Activated CD8-positive, alpha-beta memory T cell treated with anti-CD3 and anti-CD28 coated beads, Interleukin-2, amount 10 ng/mL, durations not matched to agents 7 days and 5 days (primary cell): Measurements from ENCODE around the gene KRT24. TPM values are rescaled to one million over a fixed set of nuclear protein-coding genes. Genes with fewer than 3 reads are reported as not detected.
"Not testable (repeated sequence)": the region's sequence is repeated elsewhere in the genome, so short reads cannot be mapped to it uniquely, and the experiment has no call there.

Experiments
- ATAC-seq: fragments of 150-1000 bp; cut with Tn5 transposase; one replicate; pipeline ENCODE4 v1.10.0; 2021; ENCODE audit warnings: moderate library complexity
- CTCF ChIA-PET: fragments of 350-600 bp; sonication (Branson Sonifier 250); formaldehyde crosslinking; loops from one replicate; lab custom pipeline; 2021; ENCODE audit warnings: antibody characterized with exemption; lab: Charles Lee
- DNase-seq: peaks from one replicate; pipeline ENCODE4 v3.0.0-alpha.2; 2020
- H3K27ac Mint-ChIP-seq: one replicate; pipeline ENCODE4 v1.8.0; 2021; ENCODE audit warnings: mild to moderate bottlenecking, mixed read lengths
- H3K27me3 Mint-ChIP-seq: one replicate; pipeline ENCODE4 v1.8.0; 2021; ENCODE audit warnings: mixed read lengths
- H3K36me3 Mint-ChIP-seq: one replicate; pipeline ENCODE4 v1.8.0; 2021; ENCODE audit warnings: mild to moderate bottlenecking, mixed read lengths
- H3K4me1 Mint-ChIP-seq: one replicate; pipeline ENCODE4 v1.8.0; 2021; ENCODE audit warnings: mixed read lengths
- H3K4me3 Mint-ChIP-seq: one replicate; pipeline ENCODE4 v1.8.0; 2021; ENCODE audit warnings: mild to moderate bottlenecking, moderate library complexity, mixed read lengths
- H3K9me3 Mint-ChIP-seq: one replicate; pipeline ENCODE4 v1.8.0; 2022; ENCODE audit warnings: low read depth, mixed read lengths
- total RNA-seq, 2 experiments: library from RNA; stranded (reverse); gene quantifications; one replicate each; pipeline ENCODE4 v1.2.3, GENCODE V29; 2021

Gene KRT24
- total RNA-seq, result not detected

- no peak within 1 kb of the TSS for H3K27ac Mint-ChIP-seq
- CTCF ChIA-PET, result interaction anchor here (0.6 to 1.1 kb wide), 2 partner anchors 940 to 945 kb away, joined by 3 read pairs; no protein-coding TSS in a partner anchor
- H3K4me3 Mint-ChIP-seq, result no peak within 1 kb of the TSS
- H3K4me1 Mint-ChIP-seq, result no peaks in the 10 kb centered on the region
- ATAC-seq, result no peak
- no peaks in the 10 kb centered on the region for H3K36me3 Mint-ChIP-seq
- H3K27me3 Mint-ChIP-seq, result peaks cover 48% of the 10 kb centered on the region
- no peaks in the 10 kb centered on the region for H3K9me3 Mint-ChIP-seq
- no peak for DNase-seq
These were observed at the start of gene KRT24 for GRCh38 chr17:40703652-40704051. TSS of gene KRT24 (minus strand) at chr17:40703752. CDS start at chr17:40703693, 59 bp downstream.

GRCh38 chr17:40751065-40751464 is 47.5 kb upstream of the KRT24 start:
- Mint-ChIP-seq H3K27ac (no peak overlapping the region), H3K36me3 (no peaks in the 10 kb centered on the region), H3K4me3 (no peak overlapping the region), H3K27me3 (peaks cover 50% of the 10 kb centered on the region), H3K9me3 (no peaks in the 10 kb centered on the region), H3K4me1 (no peaks in the 10 kb centered on the region)
- no peak for DNase-seq
- CTCF ChIA-PET, result no interaction called here
- no peak for ATAC-seq

DNA sequence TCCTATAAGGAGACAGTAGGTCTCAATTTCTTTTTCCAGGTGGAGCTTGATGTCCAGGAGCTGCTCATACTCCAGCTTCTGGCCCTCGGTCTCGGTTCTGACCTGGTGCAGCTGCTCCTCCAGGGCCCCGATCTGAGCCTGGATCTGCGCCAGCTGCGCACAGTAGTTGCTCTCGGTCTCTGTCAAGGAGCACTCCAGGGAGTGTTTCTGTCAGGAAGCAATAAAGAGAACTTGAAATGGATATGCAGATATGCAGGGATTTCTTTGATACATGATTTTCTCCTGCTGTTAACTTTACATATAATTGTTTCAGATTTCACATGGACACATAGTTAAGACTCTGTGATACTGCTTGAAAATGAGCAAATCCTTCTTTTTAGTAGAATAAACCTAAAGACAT is 46.8 kb upstream of the KRT24 start:
- CTCF ChIA-PET, result no interaction called here
- H3K4me3 Mint-ChIP-seq, result no peak overlapping the region
- H3K36me3 Mint-ChIP-seq, result no peaks in the 10 kb centered on the region
- DNase-seq (no peak), ATAC-seq (no peak)
- H3K9me3 Mint-ChIP-seq, result no peaks in the 10 kb centered on the region
- no peaks in the 10 kb centered on the region for H3K4me1 Mint-ChIP-seq
- peaks cover 49% of the 10 kb centered on the region for H3K27me3 Mint-ChIP-seq
- no peak overlapping the region for H3K27ac Mint-ChIP-seq

GRCh38 chr17:40748666-40749065 is 45.1 kb upstream of the KRT24 start:
- H3K9me3 Mint-ChIP-seq, CTCF ChIA-PET, H3K4me3 Mint-ChIP-seq, H3K27ac Mint-ChIP-seq, H3K4me1 Mint-ChIP-seq, DNase-seq, H3K36me3 Mint-ChIP-seq, ATAC-seq: not testable (repeated sequence)
- H3K27me3 Mint-ChIP-seq, result peaks cover 57% of the 10 kb centered on the region

DNA sequence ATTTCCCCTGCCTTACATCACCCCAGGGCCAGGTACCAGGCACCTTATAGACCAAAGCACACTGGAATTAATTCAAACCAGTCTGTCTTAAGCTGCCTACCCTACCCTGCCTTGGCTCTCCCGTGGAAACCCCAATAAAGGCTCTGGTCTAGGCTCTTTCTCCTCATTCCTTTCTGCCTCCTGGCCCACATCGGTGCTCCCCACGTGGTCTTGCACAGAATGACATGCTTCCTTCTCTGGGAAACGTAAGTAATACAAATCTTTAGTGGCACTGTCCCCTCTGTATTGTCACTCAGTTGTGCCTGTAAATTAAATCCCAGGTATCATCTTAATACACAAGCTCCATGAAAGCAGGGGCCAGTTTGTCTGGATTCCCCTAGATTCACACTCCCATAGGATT is 35.0 kb upstream of the KRT24 start:
- no peaks in the 10 kb centered on the region for H3K4me1 Mint-ChIP-seq
- CTCF ChIA-PET, result no interaction called here
- ATAC-seq (no peak), DNase-seq (no peak)
- H3K36me3 Mint-ChIP-seq, result peaks cover 2% of the 10 kb centered on the region
- H3K4me3 Mint-ChIP-seq, result no peak overlapping the region
- H3K27me3 Mint-ChIP-seq, result peaks cover 51% of the 10 kb centered on the region
- H3K27ac Mint-ChIP-seq, result no peak overlapping the region
- H3K9me3 Mint-ChIP-seq, result peaks cover 3% of the 10 kb centered on the region

DNA sequence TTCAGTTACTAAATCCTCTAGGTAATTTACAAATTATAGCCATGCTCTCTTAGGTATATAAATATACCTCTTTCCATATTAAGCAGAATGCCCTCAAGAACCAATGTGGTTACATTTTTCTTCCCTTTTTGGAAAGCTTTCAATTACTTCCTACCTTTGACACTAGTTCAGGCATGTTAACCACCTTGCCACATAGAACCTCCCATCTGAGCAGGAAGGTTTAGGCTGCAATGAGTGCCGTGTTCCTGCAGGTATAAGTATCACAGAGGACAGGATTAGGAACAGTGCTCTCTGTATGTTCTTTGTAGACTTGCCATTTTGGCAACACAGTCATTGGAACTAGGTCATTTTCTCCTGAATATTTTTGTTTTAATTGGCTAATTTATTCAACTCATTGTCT is 31.5 kb upstream of the KRT24 start:
- no peak overlapping the region for H3K27ac Mint-ChIP-seq
- CTCF ChIA-PET, result no interaction called here

GRCh38 chr17:40734018-40734417 is 30.5 kb upstream of the KRT24 start:
- CTCF ChIA-PET, result no interaction called here
- Mint-ChIP-seq H3K4me3 (no peak overlapping the region), H3K36me3 (no peaks in the 10 kb centered on the region), H3K27me3 (peaks cover 40% of the 10 kb centered on the region), H3K27ac (no peak overlapping the region), H3K9me3 (no peaks in the 10 kb centered on the region), H3K4me1 (no peaks in the 10 kb centered on the region)
- DNase-seq, result no peak
- ATAC-seq, result no peak

More for the DNA sequence above, 31.5 kb upstream of the KRT24 start:
- no peak overlapping the region for H3K4me3 Mint-ChIP-seq
- H3K9me3 Mint-ChIP-seq, result no peaks in the 10 kb centered on the region
- H3K36me3 Mint-ChIP-seq, result no peaks in the 10 kb centered on the region
- ATAC-seq (no peak), DNase-seq (no peak)
- peaks cover 44% of the 10 kb centered on the region for H3K27me3 Mint-ChIP-seq
- H3K4me1 Mint-ChIP-seq, result no peaks in the 10 kb centered on the region

DNA sequence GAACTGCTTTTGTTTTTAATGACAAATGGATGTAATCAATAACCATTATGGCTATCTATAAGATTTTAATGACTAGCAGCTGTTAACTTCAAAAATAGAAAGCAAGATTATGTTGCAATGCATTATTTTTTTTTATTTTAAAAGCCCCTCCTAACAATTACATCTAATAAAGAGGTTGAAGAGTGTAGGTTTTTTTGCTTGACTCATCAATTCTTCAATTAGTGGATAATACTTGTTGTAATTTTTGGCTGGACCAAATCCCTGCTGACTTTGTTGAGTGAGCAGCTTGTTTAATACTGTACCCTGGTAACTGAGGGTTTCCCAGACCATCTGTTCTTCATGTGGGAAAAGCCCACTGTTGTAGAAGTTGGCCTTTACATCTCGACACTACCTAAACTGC is 27.4 kb upstream of the KRT24 start:
- Mint-ChIP-seq H3K27me3 (peaks cover 35% of the 10 kb centered on the region), H3K9me3 (no peaks in the 10 kb centered on the region), H3K4me3 (no peak overlapping the region), H3K27ac (no peak overlapping the region), H3K4me1 (no peaks in the 10 kb centered on the region), H3K36me3 (no peaks in the 10 kb centered on the region)
- DNase-seq (no peak), ATAC-seq (no peak)
- CTCF ChIA-PET, result interaction anchor here (0.7 kb wide), 1 partner anchor 40 kb away, joined by 3 read pairs; no protein-coding TSS in a partner anchor

GRCh38 chr17:40727447-40728231 is 24.1 kb upstream of the KRT24 start:
- ATAC-seq (no peak), DNase-seq (no peak)
- Mint-ChIP-seq H3K9me3 (no peaks in the 10 kb centered on the region), H3K4me3 (no peak overlapping the region), H3K27ac (no peak overlapping the region), H3K4me1 (no peaks in the 10 kb centered on the region), H3K27me3 (peaks cover 44% of the 10 kb centered on the region), H3K36me3 (no peaks in the 10 kb centered on the region)
- CTCF ChIA-PET, result no interaction called here

DNA sequence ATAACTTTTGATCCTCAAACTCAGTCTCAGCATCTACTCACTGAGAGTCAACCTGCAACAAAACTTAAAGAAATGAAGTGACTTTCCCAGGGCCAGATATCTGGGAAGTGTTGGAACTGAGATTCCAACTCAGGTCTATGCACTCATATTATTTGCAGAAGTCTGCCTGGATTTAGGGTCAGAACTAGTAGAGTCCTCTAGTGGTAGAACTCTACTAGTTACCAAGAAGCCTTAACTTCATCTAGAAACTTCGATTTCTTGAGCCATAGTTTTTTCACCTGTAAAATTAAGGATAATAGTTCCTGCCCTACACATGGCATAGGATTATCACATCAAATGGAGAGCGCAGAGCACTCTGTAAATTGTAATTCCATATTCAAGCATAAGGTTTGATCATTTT is 23.4 kb upstream of the KRT24 start:
- H3K9me3 Mint-ChIP-seq, result no peaks in the 10 kb centered on the region
- H3K4me1 Mint-ChIP-seq, result no peaks in the 10 kb centered on the region
- peaks cover 44% of the 10 kb centered on the region for H3K27me3 Mint-ChIP-seq
- no peaks in the 10 kb centered on the region for H3K36me3 Mint-ChIP-seq
- no peak for ATAC-seq
- H3K4me3 Mint-ChIP-seq, result no peak overlapping the region
- no peak for DNase-seq
- H3K27ac Mint-ChIP-seq, result no peak overlapping the region
- CTCF ChIA-PET, result no interaction called here

GRCh38 chr17:40724656-40725055 is 21.1 kb upstream of the KRT24 start:
- Mint-ChIP-seq H3K9me3 (no peaks in the 10 kb centered on the region), H3K4me3 (no peak overlapping the region), H3K27ac (no peak overlapping the region), H3K4me1 (no peaks in the 10 kb centered on the region), H3K27me3 (peaks cover 45% of the 10 kb centered on the region), H3K36me3 (no peaks in the 10 kb centered on the region)
- ATAC-seq (no peak), DNase-seq (no peak)
- CTCF ChIA-PET, result no interaction called here

DNA sequence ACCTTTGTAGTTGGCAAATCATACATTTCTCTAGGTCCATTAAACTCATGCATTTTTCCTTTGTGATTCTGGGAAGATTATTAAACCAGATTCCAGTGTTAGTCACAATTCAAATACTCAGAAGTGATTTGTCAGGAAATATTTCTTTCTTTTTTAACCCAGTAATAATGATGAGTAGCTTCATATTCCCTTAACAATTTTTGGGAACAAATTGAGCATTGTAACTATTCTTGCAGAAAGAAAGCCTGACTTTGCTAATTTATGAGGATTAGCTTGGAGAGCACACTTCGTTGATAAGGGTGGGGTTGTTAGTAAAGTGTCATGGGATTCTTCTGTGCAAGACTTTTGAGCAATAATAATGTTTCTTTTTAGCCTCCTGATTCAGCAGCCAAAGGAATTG is 18.7 kb upstream of the KRT24 start:
- H3K4me3 Mint-ChIP-seq, result no peak overlapping the region
- H3K36me3 Mint-ChIP-seq, result no peaks in the 10 kb centered on the region
- no peak overlapping the region for H3K27ac Mint-ChIP-seq
- H3K27me3 Mint-ChIP-seq, result peaks cover 53% of the 10 kb centered on the region
- CTCF ChIA-PET, result no interaction called here
- ATAC-seq, result no peak
- DNase-seq, result no peak
- H3K4me1 Mint-ChIP-seq, result no peaks in the 10 kb centered on the region
- no peaks in the 10 kb centered on the region for H3K9me3 Mint-ChIP-seq

DNA sequence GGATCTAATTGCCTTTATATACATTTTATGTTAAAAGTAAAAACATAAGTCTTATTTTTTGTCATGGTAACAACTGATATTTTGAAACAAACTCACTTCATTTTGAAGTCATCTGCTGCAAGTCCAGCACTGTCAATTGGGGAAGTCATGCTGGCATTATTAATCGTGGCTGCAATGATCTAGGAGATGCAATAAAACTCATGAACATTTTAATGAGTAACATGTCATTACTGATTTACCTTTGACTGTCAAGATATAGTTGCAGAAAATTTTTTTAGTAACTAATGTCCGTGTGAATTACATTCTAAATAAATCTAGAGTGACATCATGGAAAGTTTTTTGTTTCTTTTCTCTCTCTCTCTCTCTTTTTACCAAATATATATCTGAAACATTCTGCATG is 17.3 kb upstream of the KRT24 start:
- H3K27me3 Mint-ChIP-seq, result peaks cover 55% of the 10 kb centered on the region
- H3K4me3 Mint-ChIP-seq, result no peak overlapping the region
- H3K9me3 Mint-ChIP-seq, result no peaks in the 10 kb centered on the region
- DNase-seq (no peak), ATAC-seq (no peak)
- no peaks in the 10 kb centered on the region for H3K36me3 Mint-ChIP-seq
- H3K27ac Mint-ChIP-seq, result no peak overlapping the region
- CTCF ChIA-PET, result no interaction called here
- H3K4me1 Mint-ChIP-seq, result no peaks in the 10 kb centered on the region

GRCh38 chr17:40718930-40719329 is 15.4 kb upstream of the KRT24 start:
- DNase-seq (no peak), ATAC-seq (no peak)
- Mint-ChIP-seq H3K4me1 (no peaks in the 10 kb centered on the region), H3K9me3 (no peaks in the 10 kb centered on the region), H3K27ac (no peak overlapping the region), H3K4me3 (no peak overlapping the region), H3K27me3 (peaks cover 60% of the 10 kb centered on the region), H3K36me3 (no peaks in the 10 kb centered on the region)
- CTCF ChIA-PET, result interaction anchor here (0.6 to 1.6 kb wide), 2 partner anchors 24 to 333 kb away, joined by 3 to 4 read pairs; no protein-coding TSS in a partner anchor
